ENCODE measurements around the gene C4orf46. TPM values are rescaled to one million over a fixed set of nuclear protein-coding genes. Genes with fewer than 3 reads are reported as not detected.
A peak's percentile ranks its signal among the peaks of the same experiment; 100 is the strongest.
"Not testable (repeated sequence)": the region's sequence is repeated elsewhere in the genome, so short reads cannot be mapped to it uniquely, and the experiment has no call there.

C4orf46 gene
- total RNA-seq (1 to 10 TPM; 5.5 to 6.0 TPM), polyA plus RNA-seq (ENCODE audit: insufficient read length in 6 of 6) (10 to 100 TPM; 19.1 to 24.4 (median 22.0) TPM)
- long read RNA-seq, donor 1, transcript C4orf46-203 (2 exons, 1,103 nt), result minor isoform, 5 of 34 reads
- long read RNA-seq, donor 1, transcript C4orf46-201 (2 exons, 3,521 nt), result major isoform, 25 of 34 reads
- long read RNA-seq, donor 1, partial matches to known transcripts, result 0 of 34 reads
- long read RNA-seq, donor 1, other reads (novel, unspliced or antisense), result 0 of 34 reads
- long read RNA-seq, donor 2, transcript C4orf46-201 (2 exons, 3,521 nt), result major isoform, 9 of 11 reads
- long read RNA-seq, donor 2, partial matches to known transcripts, result 0 of 11 reads
- long read RNA-seq, donor 2, other reads (novel, unspliced or antisense), result 0 of 11 reads
- long read RNA-seq, donor 3, partial matches to known transcripts, result 13 of 16 reads
- long read RNA-seq, donor 3, other reads (novel, unspliced or antisense), result 0 of 16 reads
- long read RNA-seq, donor 4, partial matches to known transcripts, result 0 of 4 reads
- long read RNA-seq, donor 4, other reads (novel, unspliced or antisense), result 1 of 4 reads
- long read RNA-seq, donor 5, transcript C4orf46-201 (2 exons, 3,521 nt), result major isoform, 10 of 11 reads
- long read RNA-seq, donor 5, partial matches to known transcripts, result 0 of 11 reads
- long read RNA-seq, donor 5, other reads (novel, unspliced or antisense), result 0 of 11 reads
- long read RNA-seq, donor 6, transcript C4orf46-201 (2 exons, 3,521 nt), result major isoform, 14 of 17 reads
- long read RNA-seq, donor 6, partial matches to known transcripts, result 0 of 17 reads
- long read RNA-seq, donor 6, other reads (novel, unspliced or antisense), result 0 of 17 reads
- long read RNA-seq, donor 7, partial matches to known transcripts, result 0 of 4 reads
- long read RNA-seq, donor 7, other reads (novel, unspliced or antisense), result 0 of 4 reads
- long read RNA-seq, donor 8, transcript C4orf46-201 (2 exons, 3,521 nt), result major isoform, 13 of 13 reads
- long read RNA-seq, donor 8, partial matches to known transcripts, result 0 of 13 reads
- long read RNA-seq, donor 8, other reads (novel, unspliced or antisense), result 0 of 13 reads
- long read RNA-seq, donor 9, result 0 reads
- long read RNA-seq, donor 10, result 0 reads
- long read RNA-seq, donor 11, partial matches to known transcripts, result 0 of 4 reads
- long read RNA-seq, donor 11, other reads (novel, unspliced or antisense), result 0 of 4 reads
- long read RNA-seq, donor 12, partial matches to known transcripts, result 0 of 4 reads
- long read RNA-seq, donor 12, other reads (novel, unspliced or antisense), result 0 of 4 reads

- TF ChIP-seq CTCF (IDR thresholded peaks at IDR 0.05), result no peak
- peak within 1 kb of the TSS; percentile 64 to 93 for H3K4me3 ChIP-seq
- peak; percentile 2 for ATAC-seq
Measured at GRCh38 chr4:158671665-158671914, at the start of gene C4orf46. Gene C4orf46 (minus strand): TSS chr4:158671887. CDS start chr4:158671801, 86 bp downstream.

GRCh38 chr4:158715802-158716201, 44.1 kb upstream of the C4orf46 start:
- DNase-seq (no peak), ATAC-seq (no peak)
- H3K27ac ChIP-seq, result no peak overlapping the region
- no peak for TF ChIP-seq CTCF (IDR thresholded peaks at IDR 0.05)
- peaks cover 9 to 98% of the 10 kb centered on the region in 2 donors for H3K36me3 ChIP-seq
- H3K9me3 ChIP-seq, result no peaks in the 10 kb centered on the region
- intact Hi-C loops (cut with DNase I), result no loop called here
- peaks cover 0 to under 1% of the 10 kb centered on the region in 2 donors for H3K4me1 ChIP-seq
- H3K4me3 ChIP-seq, result no peak overlapping the region
- H3K27me3 ChIP-seq, result no peaks in the 10 kb centered on the region

More at GRCh38 chr4:158671665-158671914, at the start of gene C4orf46:
- no peaks in the 10 kb centered on the region for H3K9me3 ChIP-seq
- no peak for DNase-seq
- H3K4me1 ChIP-seq, result peaks cover 8 to 29% of the 10 kb centered on the region in 2 donors
- H3K36me3 ChIP-seq, result no peaks in the 10 kb centered on the region
- no peaks in the 10 kb centered on the region for H3K27me3 ChIP-seq
- intact Hi-C loops (cut with DNase I), result no loop called here
- peak within 1 kb of the TSS; percentile 94 for H3K27ac ChIP-seq

GRCh38 chr4:158714937-158715336, 43.2 kb upstream of the C4orf46 start:
- Histone ChIP-seq H3K36me3 (peaks cover 9 to 99% of the 10 kb centered on the region in 2 donors), H3K4me3 (no peak overlapping the region), H3K27me3 (no peaks in the 10 kb centered on the region), H3K9me3 (no peaks in the 10 kb centered on the region), H3K27ac (peak overlapping the region in 1 of 2 donors; percentile 16), H3K4me1 (no peaks in the 10 kb centered on the region)
- TF ChIP-seq CTCF (IDR thresholded peaks at IDR 0.05), result no peak
- intact Hi-C loops (cut with DNase I), result no loop called here
- ATAC-seq (no peak), DNase-seq (no peak)

GRCh38 chr4:158712622-158713021, 40.9 kb upstream of the C4orf46 start:
- H3K27me3 ChIP-seq; H3K4me1 ChIP-seq; DNase-seq; H3K9me3 ChIP-seq; ATAC-seq; H3K27ac ChIP-seq; intact Hi-C loops (cut with DNase I); H3K4me3 ChIP-seq: not testable (repeated sequence)
- H3K36me3 ChIP-seq, result peaks cover 9 to 99% of the 10 kb centered on the region in 2 donors

GRCh38 chr4:158710814-158711213, 39.1 kb upstream of the C4orf46 start:
- H3K27ac ChIP-seq, result no peak overlapping the region
- no peak for ATAC-seq
- no peaks in the 10 kb centered on the region for H3K9me3 ChIP-seq
- no peak for TF ChIP-seq CTCF (IDR thresholded peaks at IDR 0.05)
- no peaks in the 10 kb centered on the region for H3K27me3 ChIP-seq
- DNase-seq, result peak in 1 of 4 donors; percentile 6
- peaks cover 9 to 99% of the 10 kb centered on the region in 2 donors for H3K36me3 ChIP-seq
- no peak overlapping the region for H3K4me3 ChIP-seq
- H3K4me1 ChIP-seq, result no peaks in the 10 kb centered on the region
- intact Hi-C loops (cut with DNase I), result no loop called here

Measured in left lung (tissue), 14 donors.